Lung (tissue), 12 donors: ENCODE data around the gene CATSPER1. TPM values are rescaled to one million over a fixed set of nuclear protein-coding genes. Genes with fewer than 3 reads are reported as not detected.

Experiments used
- ATAC-seq: fragments of 200-7000 bp; cut with Tn5 transposase; one replicate; pipeline ENCODE4 v1.9.1; 2020; ENCODE audit warnings: moderate number of reproducible peaks; ENCODE audit not compliant: insufficient read depth, low FRiP score
- DNase-seq, 3 donors: peaks; one replicate each; pipeline ENCODE4 v3.0.0-alpha.2; 2013 to 2017
- H3K27ac ChIP-seq, 2 donors: one replicate each; pipeline ENCODE4 v1.5.1; 2013; ENCODE audit warnings: mild to moderate bottlenecking in 2 of 2, moderate library complexity in 2 of 2, control low read depth in 1 of 2, inconsistent platforms in 1 of 2, low read depth in 1 of 2, low read length in 1 of 2
- H3K27me3 ChIP-seq, 3 donors: one replicate each; pipeline ENCODE4 v1.5.1; 2013; ENCODE audit warnings: low read length in 2 of 3; ENCODE audit not compliant: control insufficient read depth in 3 of 3, insufficient read depth in 3 of 3
- H3K36me3 ChIP-seq, 4 donors: one replicate each; pipeline ENCODE4 v1.5.1; 2013; ENCODE audit warnings: low read length in 4 of 4, mild to moderate bottlenecking in 1 of 4, moderate library complexity in 1 of 4; ENCODE audit not compliant: control insufficient read depth in 4 of 4, insufficient read depth in 4 of 4
- H3K4me1 ChIP-seq, 5 donors: one replicate each; pipeline ENCODE4 v1.5.1; 2013; ENCODE audit warnings: low read length in 5 of 5, mild to moderate bottlenecking in 2 of 5, moderate library complexity in 1 of 5; ENCODE audit not compliant: control insufficient read depth in 5 of 5, insufficient read depth in 5 of 5
- H3K4me3 ChIP-seq: one replicate; pipeline ENCODE4 v1.5.1; 2013; ENCODE audit warnings: mild to moderate bottlenecking, control low read depth, moderate library complexity
- H3K9ac ChIP-seq, 2 donors: one replicate each; pipeline ENCODE4 v1.5.1; 2013; ENCODE audit warnings: low read length in 2 of 2, control low read depth in 1 of 2; ENCODE audit not compliant: insufficient read depth in 1 of 2
- H3K9me3 ChIP-seq, 4 donors: one replicate each; pipeline ENCODE4 v1.5.1; 2013; ENCODE audit warnings: low read length in 3 of 4, mild to moderate bottlenecking in 1 of 4, moderate library complexity in 1 of 4; ENCODE audit not compliant: control insufficient read depth in 4 of 4, insufficient read depth in 3 of 4
- CTCF ChIP-seq: IDR thresholded peaks from 2 replicates; pipeline ENCODE4 v1.5.1; 2012; ENCODE audit warnings: mild to moderate bottlenecking; ENCODE audit errors: control extremely low read depth, extremely low read depth
- WGBS, 2 donors: extraction: QIAGEN DNeasy Blood & Tissue Kit; methylation state at CpG; one replicate each; pipeline ENCODE4 v1.1.7; 2013; 5-methylcytosine and 5-hydroxymethylcytosine counted together
- polyA plus RNA-seq, 2 donors: library from polyadenylated mRNA; stranded (reverse); fragments of 200-250 nt; gene quantifications; one replicate each; pipeline ENCODE4 v1.2.1, GENCODE V29; 2013
- total RNA-seq, 2 donors: library from RNA; depleted of rRNA in 1 of 2; stranded (reverse); fragments of >200 nt in 1 of 2; gene quantifications; one replicate each; pipeline ENCODE4 v1.2.1, GENCODE V29; 2014 to 2021
- donor health status: control.
- donor health status: control.
- donor health status: Bipolar disorder and iron deficiency.
- donor health status: healthy.
- donor health status: DM: yes; HTN: yes; CAD: no.

The CATSPER1 gene
- total and polyA plus RNA-seq, 4 donors, result 2.9 to 3.3 (median 3.1) TPM; not detected in 1

- no peak overlapping the region for H3K27ac ChIP-seq
These were observed 36.1 kb upstream of the CATSPER1 start for GRCh38 chr11:66062408-66062807.

GRCh38 chr11:66061268-66061667, 35.0 kb upstream of the CATSPER1 start:
- TF ChIP-seq CTCF, result no peak
- H3K36me3 ChIP-seq, result peaks cover 56 to 77% (median 66%) of the 10 kb centered on the region in 4 donors
- no peaks in the 10 kb centered on the region for H3K27me3 ChIP-seq
- no peak for DNase-seq
- no peaks in the 10 kb centered on the region for H3K4me1 ChIP-seq
- H3K9me3 ChIP-seq, result peaks cover 0 to 2% (median 0%) of the 10 kb centered on the region in 4 donors
- H3K4me3 ChIP-seq, result no peak overlapping the region
- no peak overlapping the region for H3K9ac ChIP-seq
- no peak for ATAC-seq
- H3K27ac ChIP-seq, result no peak overlapping the region
- 84 to 88% methylated on average over 6 of the region's 6 CpGs for WGBS, 2 donors

More at GRCh38 chr11:66062408-66062807, 36.1 kb upstream of the CATSPER1 start:
- no peak for TF ChIP-seq CTCF
- H3K4me3 ChIP-seq, result no peak overlapping the region
- DNase-seq (no peak), ATAC-seq (no peak)
- H3K36me3 ChIP-seq, result peaks cover 54 to 79% (median 66%) of the 10 kb centered on the region in 4 donors
- no peaks in the 10 kb centered on the region for H3K4me1 ChIP-seq
- no peaks in the 10 kb centered on the region for H3K27me3 ChIP-seq
- H3K9ac ChIP-seq, result no peak overlapping the region
- H3K9me3 ChIP-seq, result no peaks in the 10 kb centered on the region
- 94 to 96% methylated on average over 2 of the region's 2 CpGs for WGBS, 2 donors

- H3K4me1 ChIP-seq, result no peaks in the 10 kb centered on the region
- peaks cover 59 to 79% (median 66%) of the 10 kb centered on the region in 4 donors for H3K36me3 ChIP-seq
- H3K27ac ChIP-seq, result no peak overlapping the region
- no peak overlapping the region for H3K9ac ChIP-seq
- DNase-seq (no peak), ATAC-seq (no peak)
- no peaks in the 10 kb centered on the region for H3K27me3 ChIP-seq
- 82% methylated on average over 8 of the region's 8 CpGs for WGBS, 2 donors
- H3K9me3 ChIP-seq, result peaks cover 0 to 2% (median 0%) of the 10 kb centered on the region in 4 donors
- no peak for TF ChIP-seq CTCF
- no peak overlapping the region for H3K4me3 ChIP-seq
These were observed 33.8 kb upstream of the CATSPER1 start for GRCh38 chr11:66059966-66060680.
